BE2C (cell line): ENCODE data around the gene RTL5.

Experiments
- DNase-seq: peaks from one replicate; pipeline ENCODE4 v3.0.0-alpha.2; 2020
- H3K27me3 ChIP-seq: fragments of 250-450 bp; sonication (Bioruptor Pico); 2 replicates; pipeline ENCODE4 v1.5.1; 2020; ENCODE audit warnings: mild to moderate bottlenecking
- H3K36me3 ChIP-seq: fragments of 250-450 bp; sonication (Bioruptor Pico); 2 replicates; pipeline ENCODE4 v1.5.1; 2020; ENCODE audit warnings: mild to moderate bottlenecking
- H3K4me1 ChIP-seq: fragments of 250-450 bp; sonication (Bioruptor Pico); 2 replicates; pipeline ENCODE4 v1.5.1; 2020
- H3K4me3 ChIP-seq: 2 replicates; pipeline ENCODE4 v1.5.1; 2011; ENCODE audit warnings: low read depth, low read length
- H3K9me3 ChIP-seq: fragments of 250-450 bp; sonication (Bioruptor Pico); 2 replicates; pipeline ENCODE4 v1.5.1; 2020
- TF ChIP-seq, protein P1 (sequence below): IDR thresholded peaks from 2 replicates; pipeline ENCODE4 v1.5.1; 2012; ENCODE audit warnings: mild to moderate bottlenecking, low read depth, low read length

The RTL5 gene

GRCh38 chrX:72159769-72160168 lies 28.1 kb upstream of the RTL5 start:
- Histone ChIP-seq H3K9me3 (no peaks in the 10 kb centered on the region), H3K36me3 (no peaks in the 10 kb centered on the region), H3K27me3 (no peaks in the 10 kb centered on the region), H3K4me1 (no peaks in the 10 kb centered on the region), H3K4me3 (no peak overlapping the region)
- DNase-seq: no peak
- TF ChIP-seq, protein P1, sequence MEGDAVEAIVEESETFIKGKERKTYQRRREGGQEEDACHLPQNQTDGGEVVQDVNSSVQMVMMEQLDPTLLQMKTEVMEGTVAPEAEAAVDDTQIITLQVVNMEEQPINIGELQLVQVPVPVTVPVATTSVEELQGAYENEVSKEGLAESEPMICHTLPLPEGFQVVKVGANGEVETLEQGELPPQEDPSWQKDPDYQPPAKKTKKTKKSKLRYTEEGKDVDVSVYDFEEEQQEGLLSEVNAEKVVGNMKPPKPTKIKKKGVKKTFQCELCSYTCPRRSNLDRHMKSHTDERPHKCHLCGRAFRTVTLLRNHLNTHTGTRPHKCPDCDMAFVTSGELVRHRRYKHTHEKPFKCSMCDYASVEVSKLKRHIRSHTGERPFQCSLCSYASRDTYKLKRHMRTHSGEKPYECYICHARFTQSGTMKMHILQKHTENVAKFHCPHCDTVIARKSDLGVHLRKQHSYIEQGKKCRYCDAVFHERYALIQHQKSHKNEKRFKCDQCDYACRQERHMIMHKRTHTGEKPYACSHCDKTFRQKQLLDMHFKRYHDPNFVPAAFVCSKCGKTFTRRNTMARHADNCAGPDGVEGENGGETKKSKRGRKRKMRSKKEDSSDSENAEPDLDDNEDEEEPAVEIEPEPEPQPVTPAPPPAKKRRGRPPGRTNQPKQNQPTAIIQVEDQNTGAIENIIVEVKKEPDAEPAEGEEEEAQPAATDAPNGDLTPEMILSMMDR: no peak

DNA sequence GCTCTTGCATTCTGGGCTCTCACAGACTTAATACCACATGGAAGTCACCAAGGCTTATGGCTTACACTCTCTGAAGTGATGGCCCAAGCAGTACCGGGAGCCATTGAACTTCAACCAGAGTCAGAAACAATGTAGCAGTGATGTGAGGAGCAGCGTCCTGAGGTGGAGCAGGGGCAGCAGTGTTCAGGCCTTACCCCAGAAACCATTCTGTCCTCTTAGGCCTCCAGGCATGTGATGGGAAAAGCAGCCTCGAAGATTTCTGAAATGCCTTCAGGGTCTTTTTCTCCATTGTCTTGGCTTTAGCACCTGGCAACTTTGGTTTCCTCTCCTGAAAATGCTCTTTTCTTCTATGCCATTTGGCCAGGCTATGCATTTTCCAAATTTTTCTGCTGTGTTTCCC lies 27.1 kb upstream of the RTL5 start:
- Histone ChIP-seq H3K4me3 (no peak overlapping the region), H3K9me3 (no peaks in the 10 kb centered on the region), H3K4me1 (no peaks in the 10 kb centered on the region), H3K27me3 (no peaks in the 10 kb centered on the region), H3K36me3 (no peaks in the 10 kb centered on the region)
- TF ChIP-seq, protein P1: no peak
- DNase-seq: no peak

DNA sequence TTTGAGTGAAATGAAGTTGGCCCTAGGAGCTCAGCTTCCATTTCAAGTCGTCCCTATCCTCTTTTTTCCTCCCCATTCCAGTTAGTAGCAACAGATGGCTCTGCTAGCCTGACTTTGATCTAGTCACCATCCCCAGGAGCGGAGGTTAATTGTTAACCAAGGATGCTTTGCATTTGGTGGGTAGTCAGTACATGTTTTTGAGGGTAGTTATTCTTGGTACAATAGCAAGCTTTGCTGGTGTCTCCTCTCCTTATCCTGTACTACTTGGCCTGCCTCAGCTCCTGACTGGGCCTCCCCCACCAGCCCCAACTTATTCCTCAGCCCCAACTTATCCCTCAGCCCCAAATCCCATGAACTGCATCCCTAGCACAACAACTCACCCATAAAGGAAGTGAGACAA lies 14.8 kb upstream of the RTL5 start:
- Histone ChIP-seq H3K4me1 (no peaks in the 10 kb centered on the region), H3K27me3 (no peaks in the 10 kb centered on the region), H3K4me3 (no peak overlapping the region), H3K9me3 (no peaks in the 10 kb centered on the region), H3K36me3 (peaks cover 4% of the 10 kb centered on the region)
- TF ChIP-seq, protein P1: no peak
- DNase-seq: no peak

DNA sequence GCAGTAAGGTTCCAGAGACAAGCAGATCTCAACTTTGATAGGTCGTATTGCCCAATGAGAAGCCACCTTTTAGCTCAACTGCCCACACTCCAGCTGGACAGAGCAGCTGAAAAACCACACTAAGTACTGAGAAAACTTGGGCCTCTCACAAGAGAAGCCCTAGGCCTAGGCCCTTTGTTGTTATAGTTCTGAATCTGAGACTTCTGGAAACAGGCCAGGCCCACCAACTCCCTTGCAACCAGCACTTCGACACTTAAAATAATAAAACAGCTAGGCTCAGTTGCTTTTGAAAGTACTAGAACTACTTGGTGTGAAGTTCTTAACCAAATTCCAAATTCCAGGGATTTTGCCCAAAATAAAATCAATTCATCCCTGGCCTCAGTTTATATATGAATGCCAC lies 13.5 kb upstream of the RTL5 start:
- DNase-seq: no peak
- Histone ChIP-seq H3K9me3 (no peaks in the 10 kb centered on the region), H3K36me3 (peaks cover 4% of the 10 kb centered on the region), H3K4me1 (no peaks in the 10 kb centered on the region), H3K4me3 (no peak overlapping the region), H3K27me3 (no peaks in the 10 kb centered on the region)
- TF ChIP-seq, protein P1: no peak

DNA sequence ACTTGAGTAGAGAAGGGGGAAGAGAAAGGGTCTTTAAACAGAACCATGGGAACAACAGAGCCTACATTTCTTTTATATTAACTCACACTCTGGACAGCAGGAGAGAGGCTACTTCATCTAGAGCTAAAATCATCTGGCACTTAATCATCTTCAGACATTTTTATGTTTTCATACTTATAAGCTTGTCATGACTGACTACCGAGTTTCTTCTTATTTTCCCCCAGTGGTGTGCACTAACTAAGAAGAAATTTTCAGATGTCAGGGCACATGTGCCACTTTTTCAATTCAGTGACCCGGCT lies 11.8 kb upstream of the RTL5 start:
- DNase-seq: no peak
- TF ChIP-seq, protein P1: no peak
- Histone ChIP-seq H3K36me3 (peaks cover 15% of the 10 kb centered on the region), H3K4me1 (no peaks in the 10 kb centered on the region), H3K27me3 (no peaks in the 10 kb centered on the region), H3K4me3 (no peak overlapping the region), H3K9me3 (no peaks in the 10 kb centered on the region)

- Histone ChIP-seq H3K4me3 (no peak overlapping the region), H3K9me3 (no peaks in the 10 kb centered on the region), H3K36me3 (peaks cover 20% of the 10 kb centered on the region), H3K27me3 (no peaks in the 10 kb centered on the region), H3K4me1 (no peaks in the 10 kb centered on the region)
- no peak for DNase-seq
- TF ChIP-seq, protein P1: no peak
Observed at GRCh38 chrX:72142794-72143608, 11.3 kb upstream of the RTL5 start.
